Osteoblast (primary cell): ENCODE data around the gene P2RY12. TPM values are rescaled to one million over a fixed set of nuclear protein-coding genes. Genes with fewer than 3 reads are reported as not detected.

ENCODE experiments used
- DNase-seq: peaks from one replicate; pipeline ENCODE4 v3.0.0; 2011; ENCODE audit warnings: low spot score, mixed read lengths; ENCODE audit not compliant: insufficient read length; ENCODE audit errors: missing footprints
- H2AFZ ChIP-seq: 2 replicates; pipeline ENCODE4 v1.6.0; 2011; ENCODE audit warnings: mild to moderate bottlenecking, low read length
- H3K27ac ChIP-seq: 2 replicates; pipeline ENCODE4 v1.5.1; 2011; ENCODE audit warnings: mild to moderate bottlenecking, low read depth, low read length, moderate library complexity
- H3K27me3 ChIP-seq: 2 replicates; pipeline ENCODE4 v1.6.0; 2012; ENCODE audit warnings: mild to moderate bottlenecking, control low read depth, inconsistent platforms, low read length, moderate library complexity; ENCODE audit not compliant: insufficient read depth
- H3K36me3 ChIP-seq: 2 replicates; pipeline ENCODE4 v1.5.1; 2011; ENCODE audit warnings: mild to moderate bottlenecking, low read length, control low read depth, moderate library complexity; ENCODE audit not compliant: insufficient read depth
- H3K4me1 ChIP-seq: 2 replicates; pipeline ENCODE4 v1.5.1; 2011; ENCODE audit warnings: mild to moderate bottlenecking, low read length, control low read depth, moderate library complexity; ENCODE audit not compliant: insufficient read depth
- H3K4me2 ChIP-seq: 2 replicates; pipeline ENCODE4 v1.6.0; 2011; ENCODE audit warnings: mild to moderate bottlenecking, low read length; ENCODE audit not compliant: insufficient read depth
- H3K4me3 ChIP-seq: fragments of 200-600 bp; sonication (generic); 3 replicates; pipeline ENCODE4 v1.5.1; 2012; ENCODE audit warnings: mild to moderate bottlenecking, low read length, inconsistent platforms; ENCODE audit not compliant: insufficient read depth
- H3K79me2 ChIP-seq: 2 replicates; pipeline ENCODE4 v1.6.0; 2012; ENCODE audit warnings: mild to moderate bottlenecking, low read length, control low read depth, inconsistent platforms; ENCODE audit not compliant: insufficient read depth
- H3K9me3 ChIP-seq: 2 replicates; pipeline ENCODE4 v1.5.1; 2011; ENCODE audit warnings: low read depth, low read length, control low read depth
- H4K20me1 ChIP-seq: 2 replicates; pipeline ENCODE4 v1.6.0; 2012; ENCODE audit warnings: mild to moderate bottlenecking, low read length, control low read depth; ENCODE audit not compliant: insufficient read depth
- CTCF ChIP-seq: IDR thresholded peaks from 2 replicates; pipeline ENCODE4 v1.5.1; 2011; ENCODE audit warnings: mild to moderate bottlenecking, low read depth, low read length, moderate library complexity; ENCODE audit errors: extremely low read depth
- total RNA-seq: library from RNA; depleted of rRNA; stranded (reverse); fragments of >200 nt; gene quantifications from 2 replicates; pipeline ENCODE4 v1.2.3, GENCODE V29; 2012

Gene P2RY12
- total RNA-seq, 1 donor: not detected

- Histone ChIP-seq H2AFZ (no peak overlapping the region), H3K27me3 (peaks cover 6% of the 10 kb centered on the region), H3K79me2 (no peaks in the 10 kb centered on the region), H3K4me3 (no peak overlapping the region), H4K20me1 (no peaks in the 10 kb centered on the region), H3K4me1 (peaks cover 1% of the 10 kb centered on the region), H3K36me3 (no peaks in the 10 kb centered on the region), H3K27ac (no peak overlapping the region), H3K4me2 (no peak overlapping the region), H3K9me3 (no peaks in the 10 kb centered on the region)
- no peak for DNase-seq
- TF ChIP-seq CTCF: no peak
Measured at GRCh38 chr3:151351648-151352047, 32.9 kb downstream of the P2RY12 start.

- H3K27me3 ChIP-seq: peaks cover 6% of the 10 kb centered on the region
- H4K20me1 ChIP-seq: no peaks in the 10 kb centered on the region
- H2AFZ ChIP-seq: no peak overlapping the region
- no peak overlapping the region for H3K4me3 ChIP-seq
- H3K79me2 ChIP-seq: no peaks in the 10 kb centered on the region
- no peaks in the 10 kb centered on the region for H3K4me1 ChIP-seq
- no peak for DNase-seq
- no peak overlapping the region for H3K27ac ChIP-seq
- no peaks in the 10 kb centered on the region for H3K9me3 ChIP-seq
- no peaks in the 10 kb centered on the region for H3K36me3 ChIP-seq
- no peak overlapping the region for H3K4me2 ChIP-seq
- TF ChIP-seq CTCF: no peak
Measured at GRCh38 chr3:151351219-151351618, 33.3 kb downstream of the P2RY12 start.

- H3K27ac ChIP-seq: no peak overlapping the region
- TF ChIP-seq CTCF: no peak
- no peaks in the 10 kb centered on the region for H3K9me3 ChIP-seq
- DNase-seq: no peak
- H3K27me3 ChIP-seq: peaks cover 6% of the 10 kb centered on the region
- H3K4me2 ChIP-seq: no peak overlapping the region
- no peaks in the 10 kb centered on the region for H4K20me1 ChIP-seq
- H3K4me1 ChIP-seq: no peaks in the 10 kb centered on the region
- no peaks in the 10 kb centered on the region for H3K79me2 ChIP-seq
- H3K4me3 ChIP-seq: no peak overlapping the region
- H2AFZ ChIP-seq: no peak overlapping the region
- no peaks in the 10 kb centered on the region for H3K36me3 ChIP-seq
Measured at GRCh38 chr3:151350656-151351055, 33.9 kb downstream of the P2RY12 start.

- no peak for DNase-seq
- Histone ChIP-seq H3K4me3 (no peak overlapping the region), H4K20me1 (no peaks in the 10 kb centered on the region), H3K79me2 (no peaks in the 10 kb centered on the region), H3K36me3 (no peaks in the 10 kb centered on the region), H3K9me3 (no peaks in the 10 kb centered on the region), H3K27ac (no peak overlapping the region), H2AFZ (peak overlapping the region; percentile 1), H3K4me1 (no peaks in the 10 kb centered on the region), H3K4me2 (no peak overlapping the region), H3K27me3 (peaks cover 6% of the 10 kb centered on the region)
- no peak for TF ChIP-seq CTCF
Measured at GRCh38 chr3:151347432-151347831, 37.1 kb downstream of the P2RY12 start.
